ENCODE measurements around the gene ZG16.

ZG16 gene

DNA sequence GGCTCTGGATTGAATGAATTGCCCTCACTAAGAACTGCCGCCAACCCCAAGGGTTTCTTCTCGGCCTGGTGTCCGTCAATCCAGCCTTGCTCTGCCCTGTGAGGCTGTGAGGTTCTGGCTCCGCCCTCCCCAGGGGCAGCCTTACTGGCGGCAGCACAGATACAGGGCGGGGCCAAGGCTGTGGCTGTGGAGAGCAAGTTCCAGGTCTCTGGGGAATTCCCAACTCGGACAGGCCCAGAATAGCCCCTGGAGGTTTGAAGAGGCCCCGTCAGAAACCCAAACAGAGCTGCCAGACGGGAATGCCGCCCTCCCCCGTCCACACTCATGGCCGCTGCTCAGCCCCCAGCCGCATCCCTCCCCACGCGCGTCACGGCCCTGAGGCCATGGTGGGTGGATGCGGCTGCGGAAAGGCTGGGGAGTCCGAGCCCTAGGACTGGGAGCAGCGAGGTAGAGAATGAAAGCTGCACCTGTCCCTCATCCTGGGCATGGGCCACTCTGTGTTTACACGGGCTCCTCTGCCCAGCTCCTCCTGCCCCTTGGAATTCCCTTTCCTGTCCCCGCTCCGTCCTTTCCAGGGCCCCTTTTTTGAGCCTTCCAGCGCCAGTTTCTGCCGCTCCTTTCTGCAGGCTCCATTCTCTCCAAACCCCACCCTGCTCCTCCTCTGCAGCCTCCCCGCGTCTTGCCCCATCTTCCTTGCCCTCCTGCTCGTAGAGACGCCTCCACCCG lies 33.3 kb downstream of the ZG16 start:
- peak; percentile 97 for DNase-seq

DNA sequence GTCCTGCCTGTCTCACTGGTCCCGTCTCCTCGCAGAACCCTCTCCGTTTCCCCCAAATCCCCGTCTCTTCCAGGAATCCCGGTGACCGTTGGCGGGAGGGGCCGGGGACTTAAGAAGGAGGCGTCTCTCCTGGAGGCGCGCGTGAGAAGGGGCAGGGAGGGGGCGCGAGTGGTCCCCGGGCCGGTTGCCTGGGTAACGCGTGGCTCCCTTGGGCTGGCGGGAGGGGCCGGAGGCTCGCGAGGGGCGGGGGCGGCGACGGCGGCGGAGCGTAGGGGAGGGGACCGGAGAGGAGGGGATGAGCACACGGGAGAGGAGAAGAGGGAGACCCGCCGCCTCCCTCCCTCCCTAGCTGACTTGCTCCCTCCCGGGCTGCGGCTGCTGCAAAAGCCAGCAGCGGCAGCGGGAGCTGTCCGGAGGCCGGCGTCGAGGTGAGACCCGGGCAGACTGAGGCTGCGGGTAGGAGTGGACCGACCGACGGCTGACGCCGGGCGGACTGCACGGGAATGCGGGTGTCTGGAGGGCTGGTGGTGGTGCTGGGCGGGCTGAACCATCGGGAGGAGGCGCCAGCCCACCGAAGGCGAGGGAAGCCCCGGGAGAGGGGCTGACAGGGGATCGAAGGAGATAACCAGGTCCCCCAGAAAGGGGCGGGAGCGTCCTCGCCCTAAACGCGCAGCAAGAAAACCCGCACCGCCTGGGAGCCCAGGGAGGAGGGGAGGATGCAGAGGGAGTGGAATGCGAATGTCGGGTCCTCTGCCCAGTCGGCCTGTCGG lies 34.0 kb downstream of the ZG16 start, which contains the start of gene PRRT2:
TSS of gene PRRT2 (plus strand) at position 298 of the 770 bp plus-strand sequence. CDS start 862 bp downstream, outside the sequence.
- no peak for DNase-seq

DNA sequence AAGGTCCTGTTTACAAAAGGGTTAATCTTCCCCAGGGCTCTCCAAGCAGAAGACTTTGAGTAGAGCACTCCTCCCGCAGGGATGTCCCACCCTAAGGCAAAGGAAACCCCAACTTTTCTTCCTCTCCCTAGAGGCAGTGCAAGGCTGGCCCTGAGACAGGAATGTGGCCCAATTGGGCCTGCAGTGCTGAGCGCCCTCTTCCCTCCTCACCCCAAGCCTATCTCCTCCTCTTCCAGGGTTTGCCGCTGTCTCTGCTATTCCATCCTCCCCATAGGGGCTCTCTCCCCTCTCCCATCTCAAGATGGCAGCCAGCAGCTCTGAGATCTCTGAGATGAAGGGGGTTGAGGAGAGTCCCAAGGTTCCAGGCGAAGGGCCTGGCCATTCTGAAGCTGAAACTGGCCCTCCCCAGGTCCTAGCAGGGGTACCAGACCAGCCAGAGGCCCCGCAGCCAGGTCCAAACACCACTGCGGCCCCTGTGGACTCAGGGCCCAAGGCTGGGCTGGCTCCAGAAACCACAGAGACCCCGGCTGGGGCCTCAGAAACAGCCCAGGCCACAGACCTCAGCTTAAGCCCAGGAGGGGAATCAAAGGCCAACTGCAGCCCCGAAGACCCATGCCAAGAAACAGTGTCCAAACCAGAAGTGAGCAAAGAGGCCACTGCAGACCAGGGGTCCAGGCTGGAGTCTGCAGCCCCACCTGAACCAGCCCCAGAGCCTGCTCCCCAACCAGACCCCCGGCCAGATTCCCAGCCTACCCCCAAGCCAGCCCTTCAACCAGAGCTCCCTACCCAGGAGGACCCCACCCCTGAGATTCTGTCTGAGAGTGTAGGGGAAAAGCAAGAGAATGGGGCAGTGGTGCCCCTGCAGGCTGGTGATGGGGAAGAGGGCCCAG lies 34.9 kb downstream of the ZG16 start:
- no peak for DNase-seq

DNA sequence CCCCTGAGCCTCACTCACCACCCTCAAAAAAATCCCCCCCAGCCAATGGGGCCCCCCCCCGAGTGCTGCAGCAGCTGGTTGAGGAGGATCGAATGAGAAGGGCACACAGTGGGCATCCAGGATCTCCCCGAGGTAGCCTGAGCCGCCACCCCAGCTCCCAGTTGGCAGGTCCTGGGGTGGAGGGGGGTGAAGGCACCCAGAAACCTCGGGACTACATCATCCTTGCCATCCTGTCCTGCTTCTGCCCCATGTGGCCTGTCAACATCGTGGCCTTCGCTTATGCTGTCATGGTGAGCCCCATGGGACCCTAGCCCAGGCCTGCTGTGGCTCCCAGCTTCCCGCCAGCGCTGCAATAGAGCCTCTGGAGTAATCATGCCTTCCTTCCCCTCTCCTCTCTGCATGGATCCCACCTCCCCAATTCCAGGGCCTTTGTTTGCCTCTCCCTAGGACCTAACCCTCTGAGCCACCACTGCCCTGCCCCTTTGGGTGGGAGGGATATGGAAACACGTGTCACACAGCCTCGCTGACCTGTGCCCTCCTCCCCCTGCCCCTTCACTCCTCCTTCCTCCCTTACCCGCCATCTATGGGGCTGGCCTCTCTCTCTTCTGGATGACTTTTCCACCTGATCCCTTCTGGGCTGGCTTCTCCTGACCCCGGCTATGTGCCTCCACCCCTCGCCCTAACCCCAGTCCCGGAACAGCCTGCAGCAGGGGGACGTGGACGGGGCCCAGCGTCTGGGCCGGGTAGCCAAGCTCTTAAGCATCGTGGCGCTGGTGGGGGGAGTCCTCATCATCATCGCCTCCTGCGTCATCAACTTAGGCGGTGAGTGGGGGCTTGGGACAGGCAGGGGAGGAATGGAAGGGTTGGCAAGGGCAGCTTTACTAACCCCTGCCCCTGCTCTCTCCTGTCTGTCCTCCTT lies 35.8 kb downstream of the ZG16 start:
- no peak for DNase-seq

DNA sequence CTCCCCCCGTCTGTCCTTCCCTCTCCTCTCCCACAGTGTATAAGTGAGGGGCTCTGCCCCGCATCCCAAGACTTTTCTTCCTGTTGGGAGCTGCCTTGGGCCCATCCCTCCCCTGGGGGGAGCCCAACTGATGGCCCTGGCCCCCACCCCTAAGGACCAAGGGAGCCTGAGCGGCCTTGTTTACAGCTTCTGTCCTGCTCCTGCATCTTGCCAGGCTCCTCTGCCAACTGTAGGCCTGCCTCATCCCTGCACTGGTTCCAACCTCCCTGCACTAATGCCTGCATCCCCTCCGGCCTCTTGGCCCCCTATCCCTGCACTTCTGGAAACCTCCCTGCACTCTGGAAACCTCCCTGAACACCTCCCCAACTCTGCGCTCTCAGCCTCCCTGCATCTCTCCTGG lies 36.5 kb downstream of the ZG16 start:
- no peak for DNase-seq

DNA sequence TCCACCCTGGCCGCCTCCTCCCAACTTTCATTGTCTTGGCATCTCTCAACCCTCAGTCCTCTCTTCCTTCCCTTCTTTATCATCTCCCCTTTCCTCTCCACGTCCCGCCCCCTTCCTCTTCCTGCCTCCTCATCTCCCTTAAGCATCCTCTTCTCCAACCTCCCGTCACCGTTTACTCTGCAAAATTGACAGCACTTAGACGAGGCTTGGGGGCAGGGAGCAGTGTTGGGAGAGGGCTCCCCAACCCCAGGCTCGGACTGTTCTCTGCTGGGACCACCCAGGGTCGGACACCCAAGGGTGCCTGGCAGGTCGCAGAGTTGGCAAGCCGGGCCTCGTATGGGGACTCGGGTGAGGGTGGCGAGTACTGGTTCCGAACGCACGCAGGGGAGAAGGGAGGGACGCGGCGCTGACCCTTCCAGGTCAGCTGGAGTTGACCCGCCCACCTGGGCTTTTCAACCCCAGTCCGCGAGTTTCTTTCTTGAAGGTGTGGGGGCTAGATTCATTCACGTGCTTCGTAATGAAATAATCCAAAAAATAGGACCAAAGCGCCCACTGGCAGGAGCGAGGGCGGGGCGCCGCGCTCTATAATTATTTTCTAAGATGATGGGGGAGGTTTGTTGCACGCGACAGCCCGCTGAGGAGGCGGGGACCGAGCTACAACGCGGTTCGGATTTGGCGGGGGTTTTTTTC lies 37.1 kb downstream of the ZG16 start:
- no peak for DNase-seq

DNA sequence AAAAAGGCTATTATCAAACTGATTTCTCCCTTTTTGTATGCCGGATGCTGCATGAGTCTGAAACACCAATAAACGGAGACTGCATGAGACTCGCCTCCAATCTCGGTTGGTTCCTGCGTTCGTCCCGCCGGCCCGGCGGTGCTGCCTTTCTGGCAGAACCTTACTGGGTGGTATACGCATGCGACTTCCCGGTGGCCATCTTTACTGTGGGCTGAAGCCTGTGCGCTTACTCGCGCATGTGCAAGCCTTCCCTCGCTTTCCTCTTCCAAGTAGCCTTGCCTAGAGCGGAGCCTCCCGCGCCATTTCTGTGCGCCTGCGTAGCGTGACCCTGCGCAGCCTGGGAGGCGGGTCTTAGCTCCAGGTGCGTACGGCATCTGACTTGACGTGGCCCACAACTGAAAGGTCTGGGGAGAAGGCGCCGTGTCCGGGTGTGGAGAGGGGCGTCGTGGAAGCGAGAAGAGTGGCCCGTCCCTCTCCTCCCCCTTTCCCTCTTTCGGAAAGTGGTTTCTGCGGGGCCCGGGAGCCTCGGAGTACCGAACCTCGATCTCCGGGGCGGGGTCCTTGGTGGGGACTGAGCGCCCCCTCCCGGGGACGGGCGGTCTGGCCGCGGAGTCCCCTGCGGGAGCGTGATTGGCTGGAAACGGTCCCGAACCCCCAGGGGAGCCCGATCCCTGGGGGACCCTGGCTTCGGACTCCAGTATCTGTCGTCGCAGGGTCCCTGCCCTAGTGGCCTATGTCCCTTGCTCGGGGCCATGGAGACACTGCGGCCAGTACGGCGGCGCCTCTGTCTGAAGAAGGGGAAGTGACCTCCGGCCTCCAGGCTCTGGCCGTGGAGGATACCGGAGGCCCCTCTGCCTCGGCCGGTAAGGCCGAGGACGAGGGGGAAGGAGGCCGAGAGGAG lies 38.0 kb downstream of the ZG16 start, which contains the start of gene PAGR1:
TSS of gene PAGR1 (plus strand) at position 360 of the 901 bp plus-strand sequence. CDS start at position 734, 374 bp downstream.
- DNase-seq = peak; percentile 98

DNA sequence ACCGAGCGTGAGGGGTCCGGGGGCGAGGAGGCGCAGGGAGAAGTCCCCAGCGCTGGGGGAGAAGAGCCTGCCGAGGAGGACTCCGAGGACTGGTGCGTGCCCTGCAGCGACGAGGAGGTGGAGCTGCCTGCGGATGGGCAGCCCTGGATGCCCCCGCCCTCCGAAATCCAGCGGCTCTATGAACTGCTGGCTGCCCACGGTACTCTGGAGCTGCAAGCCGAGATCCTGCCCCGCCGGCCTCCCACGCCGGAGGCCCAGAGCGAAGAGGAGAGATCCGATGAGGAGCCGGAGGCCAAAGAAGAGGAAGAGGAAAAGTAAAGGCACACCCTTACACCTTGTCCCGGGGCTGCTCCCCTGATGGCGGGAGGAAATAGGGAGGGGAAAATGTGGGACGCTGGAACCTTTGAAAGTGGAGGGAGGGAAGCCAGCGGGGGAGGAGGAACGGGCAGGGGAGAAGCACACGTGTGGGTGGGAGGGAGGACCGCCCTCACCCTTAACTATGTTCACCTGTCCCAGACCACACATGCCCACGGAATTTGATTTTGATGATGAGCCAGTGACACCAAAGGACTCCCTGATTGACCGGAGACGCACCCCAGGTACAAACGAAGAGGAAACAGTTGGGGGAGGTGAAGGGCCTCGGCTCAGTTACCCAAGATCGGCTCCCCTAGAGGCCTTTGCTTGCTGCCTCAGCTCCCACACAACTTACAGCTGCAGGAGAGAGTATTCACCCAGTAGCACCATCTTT lies 38.8 kb downstream of the ZG16 start:
- no peak for DNase-seq

DNA sequence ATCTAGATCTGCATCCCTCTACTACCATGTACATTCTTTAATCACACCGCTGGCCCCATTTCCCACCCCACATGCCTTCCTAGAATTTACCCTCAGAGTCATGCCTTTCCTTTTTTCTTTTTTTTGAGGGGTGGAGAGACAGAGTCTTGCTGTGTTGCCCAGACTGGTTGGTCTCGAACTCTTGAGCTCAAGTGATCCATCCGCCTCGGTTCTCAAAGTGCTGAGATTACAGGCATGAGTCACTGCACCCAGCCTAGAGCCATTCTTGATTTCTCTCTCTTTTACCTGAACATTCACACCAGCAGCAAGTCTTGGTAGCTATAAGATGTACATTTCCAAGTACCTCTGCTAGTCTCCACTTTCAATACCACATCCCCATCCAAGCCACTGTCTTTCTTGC lies 40.0 kb downstream of the ZG16 start:
- DNase-seq = no peak

DNA sequence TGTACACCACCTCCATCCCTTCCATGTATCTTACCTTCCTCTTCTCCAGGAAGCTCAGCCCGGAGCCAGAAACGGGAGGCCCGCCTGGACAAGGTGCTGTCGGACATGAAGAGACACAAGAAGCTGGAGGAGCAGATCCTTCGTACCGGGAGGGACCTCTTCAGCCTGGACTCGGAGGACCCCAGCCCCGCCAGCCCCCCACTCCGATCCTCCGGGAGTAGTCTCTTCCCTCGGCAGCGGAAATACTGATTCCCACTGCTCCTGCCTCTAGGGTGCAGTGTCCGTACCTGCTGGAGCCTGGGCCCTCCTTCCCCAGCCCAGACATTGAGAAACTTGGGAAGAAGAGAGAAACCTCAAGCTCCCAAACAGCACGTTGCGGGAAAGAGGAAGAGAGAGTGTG lies 41.5 kb downstream of the ZG16 start:
- no peak for DNase-seq

DNA sequence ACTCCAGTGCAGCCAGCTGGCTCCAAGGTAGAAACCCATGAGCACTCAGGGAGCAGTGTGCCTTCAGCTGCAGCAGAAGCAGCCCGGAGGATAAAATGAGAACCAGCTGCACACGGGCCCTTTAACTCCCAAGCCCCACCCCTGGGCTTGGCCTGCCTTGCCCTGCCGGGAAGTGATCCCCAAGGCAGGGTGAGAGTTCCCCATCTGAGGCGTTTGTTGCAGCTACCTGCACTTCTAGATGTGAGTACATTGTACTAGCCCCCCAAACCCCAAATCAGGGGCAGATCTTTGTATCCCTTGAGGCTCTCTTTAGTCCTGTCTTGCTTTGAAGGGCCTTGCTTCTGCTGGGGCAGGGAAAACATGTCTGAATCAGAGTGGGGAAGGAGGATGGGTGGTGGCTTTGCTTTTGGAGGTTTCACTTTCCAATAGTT lies 42.2 kb downstream of the ZG16 start, which contains the start of gene MVP:
TSS of gene MVP (plus strand) at position 192 of the 431 bp plus-strand sequence. CDS start 10,088 bp downstream, outside the sequence.
- DNase-seq = peak; percentile 42

DNA sequence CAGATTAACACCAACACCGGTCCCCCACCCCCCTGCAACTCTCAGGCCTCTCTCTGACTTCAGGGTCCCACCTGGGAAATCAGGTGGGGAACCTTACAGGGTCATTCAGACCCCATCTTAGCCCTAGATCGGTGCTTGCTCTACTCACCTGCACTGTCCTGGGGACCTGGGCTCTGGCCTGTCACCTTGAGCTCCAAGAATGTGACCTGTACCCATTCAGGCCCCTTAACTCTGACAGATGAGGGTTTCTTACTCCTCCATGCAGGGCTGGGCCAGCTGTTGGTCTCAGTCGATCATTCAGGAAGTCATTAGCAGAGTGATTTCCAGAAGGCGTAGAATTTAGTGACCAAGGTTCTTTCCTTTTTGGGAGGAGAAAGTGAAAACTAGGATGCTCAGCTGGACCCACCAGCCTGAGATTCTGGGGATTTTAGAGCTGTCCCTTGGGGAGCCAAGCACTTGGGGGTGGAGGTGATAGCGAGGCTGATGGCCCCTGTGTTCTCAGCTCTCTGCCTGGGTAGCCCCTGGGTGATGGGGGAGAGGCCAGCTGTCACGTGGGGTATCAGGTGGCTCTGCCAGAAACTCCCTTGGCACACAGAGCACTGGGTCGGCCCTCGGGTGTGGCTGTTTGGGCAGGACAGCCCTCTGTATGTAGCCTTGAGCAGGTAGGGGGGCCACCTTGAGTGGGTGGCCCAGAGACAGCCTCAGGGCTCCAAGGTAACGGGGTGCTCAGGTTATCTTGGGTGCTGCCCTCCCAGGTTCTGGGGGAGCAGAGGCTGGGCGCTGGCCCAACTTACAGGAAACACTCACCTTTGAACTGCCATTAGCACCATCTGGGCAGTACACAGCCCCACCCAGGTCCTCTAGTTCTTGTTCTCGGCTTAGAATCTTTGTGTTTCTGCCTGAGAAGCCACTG lies 42.9 kb downstream of the ZG16 start:
- DNase-seq = no peak

DNA sequence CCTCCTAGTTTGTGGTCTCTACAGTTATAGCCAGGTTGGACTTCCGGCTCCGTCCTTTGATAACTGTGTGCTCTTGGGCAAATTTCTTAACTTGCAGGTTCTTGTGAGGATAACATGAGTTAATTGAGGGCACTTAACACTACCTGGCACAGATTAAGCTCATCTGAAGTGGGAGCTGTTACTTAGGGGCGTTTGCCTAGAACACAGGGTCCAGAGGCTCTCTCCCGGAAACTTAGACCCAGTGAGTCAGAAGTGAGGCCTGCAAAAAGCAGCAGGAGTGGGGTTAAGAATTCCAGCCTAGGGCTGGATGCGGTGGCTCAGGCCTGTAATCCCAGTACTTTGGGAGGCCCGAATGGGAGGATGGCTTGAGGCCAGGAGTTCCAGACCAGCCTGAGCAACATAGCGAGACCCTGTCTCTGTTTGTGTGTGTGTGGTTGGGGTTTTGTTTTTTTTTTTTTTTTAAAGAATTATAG lies 43.6 kb downstream of the ZG16 start:
- DNase-seq = no peak

DNA sequence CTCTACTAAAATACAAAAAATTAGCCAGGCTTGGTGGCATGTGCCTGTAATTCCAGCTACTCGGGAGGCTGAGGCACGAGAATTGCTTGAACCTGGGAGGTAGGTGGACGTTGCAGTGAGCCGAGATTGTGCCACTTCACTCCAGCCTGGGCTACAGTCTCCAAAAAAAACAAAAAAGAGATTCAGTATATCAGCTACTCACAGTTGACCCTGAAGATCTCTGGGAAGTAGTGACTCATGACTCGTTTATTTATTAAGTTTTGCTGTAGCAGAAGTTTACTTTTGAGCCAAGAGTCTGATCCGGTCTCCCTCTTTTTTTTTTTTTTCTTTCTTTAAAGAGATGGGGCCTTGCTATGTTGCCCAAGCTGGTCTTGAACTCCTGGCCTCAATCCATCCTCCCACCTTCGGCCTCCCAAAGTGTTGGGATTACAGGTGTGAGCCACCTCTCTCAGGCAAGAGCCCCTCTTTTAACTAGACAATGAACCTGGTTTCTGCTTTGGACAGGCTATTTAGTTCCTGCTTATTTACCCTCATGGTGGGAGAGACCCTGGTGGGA lies 46.6 kb downstream of the ZG16 start:
- no peak for DNase-seq

DNA sequence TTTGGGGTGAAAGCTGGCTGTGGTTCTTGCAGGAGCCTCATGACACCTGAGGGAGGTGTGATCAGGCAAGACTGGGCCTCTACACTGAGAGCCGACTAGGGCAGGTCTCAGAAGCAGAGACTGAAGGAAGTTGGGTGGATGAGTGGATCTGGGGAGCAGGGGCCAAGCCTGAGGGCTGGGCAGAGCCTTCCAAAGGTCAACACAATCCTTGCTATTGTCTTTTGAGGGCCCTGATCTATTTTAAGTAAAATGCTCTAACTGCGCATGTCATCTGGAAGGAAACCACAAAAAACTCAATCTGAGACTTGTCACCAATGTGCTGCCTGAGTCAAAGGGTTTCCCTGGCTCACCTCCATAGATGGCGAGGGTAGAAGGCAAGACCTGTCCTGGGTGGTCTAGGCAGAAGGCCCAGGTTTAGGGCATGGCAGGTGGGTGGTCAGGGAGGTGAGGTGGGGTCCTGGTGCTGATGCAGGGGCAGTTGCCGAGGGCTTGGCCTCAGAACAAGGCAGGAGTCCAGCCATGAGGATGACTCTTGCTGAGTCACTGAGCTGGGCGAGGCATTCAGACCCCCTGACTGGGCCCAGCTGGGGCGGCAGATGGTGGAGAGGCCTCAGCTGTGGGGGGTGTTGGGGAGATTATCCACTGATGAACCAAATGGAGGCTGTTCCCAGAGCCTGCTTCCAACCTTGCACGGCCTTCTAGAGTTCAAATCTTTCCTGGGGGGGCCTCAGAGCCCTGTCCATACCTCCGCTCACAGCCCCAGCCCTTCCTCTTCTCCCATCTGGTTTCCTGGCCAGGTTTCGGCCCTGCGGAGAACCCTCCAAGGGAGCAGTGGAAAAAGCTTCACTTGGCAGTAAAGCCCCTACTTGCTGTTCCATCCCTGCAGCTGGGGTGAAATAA lies 47.3 kb downstream of the ZG16 start:
- no peak for DNase-seq

DNA sequence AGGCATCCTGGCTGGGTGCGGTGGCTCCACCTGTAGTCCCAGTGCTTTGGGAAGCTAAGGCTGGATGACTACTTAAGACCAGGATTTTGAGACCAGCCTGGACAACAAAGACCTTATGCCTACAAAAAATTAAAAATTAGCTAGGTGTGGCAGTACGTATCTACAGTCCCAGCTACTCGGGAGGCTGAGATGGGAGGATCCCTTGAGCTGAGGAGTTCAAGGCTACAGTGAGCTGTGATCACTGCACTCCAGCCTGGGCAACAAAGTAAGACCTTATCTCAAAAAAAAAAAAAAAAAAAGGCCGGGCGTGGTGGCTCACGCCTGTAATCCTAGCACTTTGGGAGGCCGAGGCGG lies 48.3 kb downstream of the ZG16 start:
- DNase-seq = no peak

DNA sequence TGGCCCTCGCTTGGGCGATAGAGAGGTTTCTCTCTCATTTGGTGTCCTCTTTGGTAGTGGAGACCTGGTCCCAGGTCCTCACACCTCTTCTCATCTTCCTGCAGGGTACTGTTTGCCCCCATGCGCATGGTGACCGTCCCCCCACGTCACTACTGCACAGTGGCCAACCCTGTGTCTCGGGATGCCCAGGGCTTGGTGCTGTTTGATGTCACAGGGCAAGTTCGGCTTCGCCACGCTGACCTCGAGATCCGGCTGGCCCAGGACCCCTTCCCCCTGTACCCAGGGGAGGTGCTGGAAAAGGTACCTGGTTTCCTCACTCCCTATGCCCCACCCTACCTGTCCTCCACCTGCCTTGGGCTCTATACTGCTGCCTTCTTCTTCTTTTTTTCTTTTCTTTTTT lies 52.7 kb downstream of the ZG16 start:
- no peak for DNase-seq
